ENCODE data around the gene NDUFA12.
"Not testable (repeated sequence)": the region's sequence is repeated elsewhere in the genome, so short reads cannot be mapped to it uniquely, and the experiment has no call there.

Gene NDUFA12

GRCh38 chr12:95003213-95003920 is at the start of gene NDUFA12:
TSS of gene NDUFA12 (minus strand) at chr12:95003697. CDS start at chr12:95003680, 17 bp downstream.
- peak; percentile 93 to 98 for DNase-seq

DNA sequence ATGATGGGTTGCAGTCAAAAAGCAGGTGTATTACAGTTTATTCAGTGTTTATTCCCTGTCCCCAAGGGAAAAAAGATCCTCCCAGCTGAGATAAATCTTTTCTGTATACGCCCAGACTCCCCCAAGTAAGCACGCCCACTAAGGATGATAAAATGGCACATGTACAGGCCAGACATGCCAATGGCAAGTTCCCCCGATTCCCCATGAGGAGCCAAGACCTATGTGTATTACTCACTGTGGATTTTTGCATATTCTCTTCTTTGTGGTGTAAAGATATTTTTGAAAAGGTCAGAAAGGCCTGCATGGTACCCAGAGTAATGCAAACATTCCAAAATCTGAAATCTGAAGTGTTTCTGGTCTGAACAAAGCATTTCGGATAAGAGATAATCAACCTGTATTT is 47.7 kb upstream of the NDUFA12 start:
- no peak for DNase-seq

GRCh38 chr12:95037906-95038305 is 34.4 kb upstream of the NDUFA12 start:
- no peak for DNase-seq

DNA sequence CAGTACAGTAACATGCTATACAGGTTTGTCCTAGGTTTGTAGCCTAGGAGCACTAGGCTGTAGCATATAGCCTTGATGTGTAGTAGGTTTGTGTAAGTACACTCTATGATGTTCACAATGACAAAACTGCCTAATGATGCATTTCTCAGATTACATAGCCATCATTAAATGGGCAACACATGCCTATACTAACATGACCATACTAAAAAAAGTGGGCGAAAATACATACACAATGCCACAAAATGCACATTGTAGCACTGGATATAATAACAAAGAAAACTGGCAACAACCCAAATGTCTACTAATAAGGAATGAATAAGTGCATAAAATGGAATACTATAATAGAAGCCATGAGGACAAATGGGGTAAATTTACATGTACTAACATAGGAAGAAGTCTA is 31.3 kb upstream of the NDUFA12 start:
- DNase-seq, result no peak

- DNase-seq, result no peak
These were observed 19.0 kb upstream of the NDUFA12 start for GRCh38 chr12:95022477-95022876.

DNA sequence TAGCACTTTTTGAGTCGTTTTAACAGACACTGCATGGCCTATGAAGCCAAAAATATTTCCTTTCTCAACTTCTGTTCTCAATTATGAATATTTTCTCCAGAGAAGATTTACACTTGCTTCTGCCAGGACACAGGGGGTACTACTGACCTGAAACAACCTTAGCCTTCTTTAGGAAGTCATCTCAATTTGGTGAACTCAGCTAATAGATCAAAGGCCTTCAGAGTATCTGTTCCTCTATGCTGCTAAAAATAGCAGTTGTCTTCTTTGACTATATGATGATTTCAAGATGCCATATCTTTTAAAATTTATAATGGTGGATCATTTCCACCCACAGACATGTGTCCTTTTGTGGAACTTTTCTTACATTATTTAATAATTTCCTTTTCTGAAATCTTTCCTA is 14.0 kb upstream of the NDUFA12 start:
- DNase-seq, result no peak

GRCh38 chr12:95016120-95016519 is 12.6 kb upstream of the NDUFA12 start:
- no peak for DNase-seq

- DNase-seq, result no peak
These were observed 11.1 kb upstream of the NDUFA12 start for GRCh38 chr12:95014554-95014953.

DNA sequence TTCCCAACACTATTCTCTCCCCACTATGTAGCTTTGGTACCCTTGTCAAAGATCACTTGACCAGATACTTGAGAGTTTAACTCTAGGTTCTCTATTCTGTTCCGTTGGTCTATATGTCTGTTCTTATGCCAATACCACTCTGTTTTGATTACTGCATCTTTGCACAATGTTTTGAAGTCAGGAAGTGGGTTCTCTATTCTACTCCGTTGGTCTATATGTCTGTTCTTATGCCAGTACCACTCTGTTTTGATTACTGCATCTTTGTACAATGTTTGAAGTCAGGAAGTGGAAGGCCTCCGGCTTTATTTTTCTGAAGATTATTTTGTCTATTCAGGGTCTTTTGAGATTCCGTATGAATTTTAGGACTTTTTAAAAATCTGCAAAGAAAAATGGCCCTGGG is 2.7 kb upstream of the NDUFA12 start:
- no peak for DNase-seq

DNA sequence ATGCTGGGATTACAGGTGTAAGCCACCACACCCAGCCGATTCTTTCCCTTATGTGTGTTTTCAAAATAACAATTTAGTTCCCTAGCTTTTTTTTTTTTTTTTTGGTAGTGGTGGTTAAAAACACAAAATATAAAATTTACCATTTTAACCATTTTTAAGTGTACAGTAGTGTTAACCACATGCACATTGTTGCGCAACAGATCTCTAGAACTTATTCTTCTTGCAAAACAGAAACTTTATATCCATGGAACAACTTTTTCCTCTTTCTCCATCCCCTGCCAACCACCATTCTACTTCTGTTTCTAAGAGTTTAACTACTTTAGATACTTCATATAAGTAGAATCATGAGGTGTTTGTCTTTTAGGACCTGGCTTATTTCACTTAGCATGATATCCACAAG is 1.1 kb upstream of the NDUFA12 start:
- DNase-seq, result no peak

DNA sequence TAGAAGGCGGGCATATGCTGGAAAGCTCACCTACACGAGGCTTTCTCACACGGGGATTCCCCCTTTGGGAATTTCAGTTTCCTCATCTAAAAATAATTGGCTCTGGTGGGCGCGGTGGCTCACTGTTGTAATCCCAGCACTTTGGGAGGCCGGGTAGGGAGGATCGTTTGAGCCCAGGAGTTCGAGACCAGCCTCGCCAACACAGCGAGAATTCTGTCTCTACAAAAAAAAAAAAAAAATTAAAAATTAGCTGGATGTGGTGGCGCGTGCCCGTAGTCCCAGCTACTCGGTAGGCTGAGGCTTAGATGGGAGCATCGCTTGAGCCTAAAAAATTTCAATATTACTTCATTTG is 400 bp upstream of the NDUFA12 start:
- DNase-seq, result no peak

DNA sequence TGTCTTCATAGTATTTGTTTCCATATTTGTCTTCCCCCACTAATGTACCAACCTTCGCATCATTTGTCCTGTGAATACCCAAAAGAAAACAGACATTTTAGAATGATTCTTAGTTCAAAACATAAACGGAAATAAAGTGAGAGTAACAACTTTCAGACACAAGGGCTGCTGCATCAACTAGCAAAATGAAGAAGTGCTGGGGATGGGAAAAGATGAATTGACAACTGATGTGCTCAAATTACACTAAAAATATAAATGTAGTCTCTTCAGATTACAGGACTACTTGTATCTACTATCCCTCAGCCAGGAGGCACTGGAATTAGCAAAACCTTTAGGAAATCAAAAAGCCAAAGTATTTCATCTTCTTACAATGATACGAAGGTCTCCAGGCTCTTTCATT is 743 bp downstream of the NDUFA12 start:
- no peak for DNase-seq

DNA sequence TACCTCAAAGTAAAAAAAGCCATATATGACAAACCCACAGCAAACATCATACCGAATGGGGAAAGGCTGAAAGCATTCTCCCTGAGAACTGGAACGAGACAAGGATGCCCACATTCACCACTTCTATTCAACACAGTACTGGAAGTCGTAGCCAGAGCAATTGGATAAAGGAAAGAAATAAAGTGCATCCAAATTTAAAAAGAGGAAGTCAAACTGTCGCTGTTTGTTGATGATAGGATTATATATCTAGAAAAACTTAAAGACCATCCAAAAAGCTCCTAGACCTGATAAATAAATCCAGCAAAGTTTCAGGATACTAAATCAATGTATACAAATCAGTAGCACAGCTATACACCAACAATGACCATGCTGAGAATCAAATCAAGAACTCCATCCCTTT is 5.2 kb downstream of the NDUFA12 start:
- no peak for DNase-seq

- no peak for DNase-seq
These were observed 5.8 kb downstream of the NDUFA12 start for GRCh38 chr12:94997726-94998125.

DNA sequence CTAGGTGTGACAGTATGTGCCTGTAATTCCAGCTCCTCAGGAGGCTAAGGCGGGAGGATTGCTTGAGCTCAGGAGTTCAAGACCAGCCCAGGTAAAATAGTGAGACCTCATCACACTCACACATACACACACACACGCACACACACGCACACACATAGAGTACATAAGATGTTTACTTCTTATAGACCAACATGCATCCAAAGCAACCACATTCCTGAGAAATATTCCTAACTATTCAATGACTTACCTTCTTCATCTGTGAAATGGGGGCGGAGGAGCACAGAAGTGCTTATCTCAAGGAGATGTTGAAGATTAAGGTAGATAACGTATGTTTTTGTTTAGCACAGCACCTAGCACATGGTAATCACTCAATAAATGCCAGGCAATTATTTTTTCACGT is 6.4 kb downstream of the NDUFA12 start:
- no peak for DNase-seq

DNA sequence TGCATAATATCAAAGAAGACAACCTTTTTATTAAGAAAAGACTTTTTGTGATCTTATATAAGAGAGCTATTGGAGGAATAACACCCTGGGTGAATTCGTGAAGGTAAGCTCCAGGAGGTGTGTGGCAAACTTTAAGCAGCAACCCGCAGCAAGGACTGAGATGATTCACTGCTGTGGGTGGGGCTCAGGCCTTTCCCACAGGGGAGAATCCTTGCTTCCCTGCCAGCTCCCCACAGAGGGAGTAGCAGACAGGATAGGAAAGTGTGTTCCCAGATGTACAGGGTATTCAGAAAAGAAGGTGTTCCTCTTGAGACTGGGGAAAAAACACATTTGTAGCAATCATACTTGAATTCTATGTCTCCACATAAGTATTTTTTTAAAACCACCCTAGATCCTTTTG is 9.2 kb downstream of the NDUFA12 start:
- DNase-seq, result no peak

- not testable (repeated sequence) for DNase-seq
These were observed 9.6 kb downstream of the NDUFA12 start for GRCh38 chr12:94993855-94994254.

DNA sequence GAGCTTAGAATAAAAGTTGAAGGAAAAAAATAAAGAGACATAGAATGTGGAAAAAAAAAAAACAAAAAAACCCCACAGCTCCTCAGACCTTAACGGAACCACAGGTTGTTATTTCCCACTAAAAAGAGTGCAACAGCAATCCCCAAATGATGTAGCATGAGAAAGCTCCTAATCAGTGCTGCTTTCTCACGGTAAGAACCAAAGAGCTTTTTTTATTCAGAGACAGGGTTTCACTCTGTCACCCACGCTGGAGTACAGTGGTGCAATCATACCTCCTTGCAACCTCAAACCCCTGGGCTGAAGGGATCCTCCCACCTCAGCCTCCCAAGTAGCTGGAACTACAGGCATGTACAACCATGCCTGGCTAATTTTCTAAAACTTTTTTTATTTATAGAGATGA is 13.3 kb downstream of the NDUFA12 start:
- DNase-seq, result no peak

DNA sequence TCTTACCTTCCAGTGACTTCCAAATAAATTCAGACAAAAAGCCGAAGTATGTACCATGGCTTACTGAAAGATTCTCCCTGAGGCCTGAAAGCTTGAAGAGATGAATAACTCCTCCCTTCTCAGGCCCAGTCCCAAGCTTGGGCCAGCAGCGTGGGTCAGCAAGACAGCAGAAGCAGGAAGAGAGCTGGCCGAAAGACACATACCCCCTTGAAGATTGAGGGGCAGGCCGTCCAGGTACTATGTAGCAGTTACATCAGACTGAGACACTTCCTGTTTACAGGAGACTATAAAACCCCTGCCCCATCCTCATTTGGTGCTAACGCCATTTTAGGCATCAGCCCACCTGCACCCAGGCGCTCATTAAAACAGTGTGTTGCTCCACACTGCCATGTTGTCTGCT is 15.0 kb downstream of the NDUFA12 start:
- no peak for DNase-seq

- DNase-seq, result no peak
These were observed 15.7 kb downstream of the NDUFA12 start for GRCh38 chr12:94987801-94988200.

- no peak for DNase-seq
These were observed 16.3 kb downstream of the NDUFA12 start for GRCh38 chr12:94987076-94987669.

DNA sequence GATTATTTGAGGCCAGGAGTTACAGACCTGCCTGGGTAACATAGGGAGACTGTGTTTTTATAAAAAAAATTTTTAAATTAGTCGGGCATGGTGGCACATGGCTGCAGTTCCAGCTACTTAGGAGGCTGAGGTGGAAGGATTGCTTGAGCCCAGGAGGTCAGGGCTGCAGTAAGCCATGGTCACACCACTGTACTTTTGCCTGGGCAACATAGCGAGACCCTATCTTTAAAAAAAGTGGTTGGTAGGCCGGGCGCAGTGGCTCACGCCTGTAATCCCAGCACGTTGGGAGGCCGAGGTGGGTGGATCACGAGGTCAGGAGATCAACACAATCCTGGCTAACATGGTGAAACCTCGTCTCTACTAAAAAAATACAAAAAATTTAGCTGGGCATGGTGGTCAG is 18.4 kb downstream of the NDUFA12 start:
- DNase-seq, result not testable (repeated sequence)

DNA sequence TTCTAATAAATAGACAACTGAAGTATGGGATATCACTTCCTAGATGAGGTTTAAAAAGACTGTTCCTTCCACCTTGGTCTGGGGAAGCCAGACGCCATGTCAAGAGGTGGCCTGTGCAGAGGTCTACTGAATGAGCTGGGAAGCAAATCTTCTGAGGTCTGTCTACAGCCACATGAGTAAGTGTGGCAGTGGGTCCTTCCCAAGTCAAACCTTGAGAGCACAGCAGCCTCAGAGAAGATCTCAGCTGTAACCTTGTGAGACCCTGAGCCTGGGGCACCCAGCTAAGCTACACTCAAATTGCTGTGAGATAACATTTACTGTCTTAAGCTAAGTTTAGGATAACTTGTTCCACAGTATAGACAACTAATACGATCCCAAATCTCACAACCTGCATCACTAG is 20.2 kb downstream of the NDUFA12 start:
- no peak for DNase-seq

- peak in 1 of 2 experiments; percentile 3 for DNase-seq
These were observed 21.0 kb downstream of the NDUFA12 start for GRCh38 chr12:94982456-94982855.

- DNase-seq, result peak in 1 of 2 experiments; percentile 9
These were observed 22.9 kb downstream of the NDUFA12 start for GRCh38 chr12:94980577-94980976.

All from NCI-H526 (cell line).